G401 (cell line): ENCODE data around the gene ZNF764. TPM values are rescaled to one million over a fixed set of nuclear protein-coding genes. Genes with fewer than 3 reads are reported as not detected.
"Not testable (repeated sequence)": the region's sequence is repeated elsewhere in the genome, so short reads cannot be mapped to it uniquely, and the experiment has no call there.

Experiments used
- DNase-seq: peaks from one replicate; pipeline ENCODE4 v3.0.0-alpha.2; 2015; ENCODE audit warnings: low spot score
- in situ Hi-C: cut with HindIII; loops from 2 replicates; pipeline ENCODE4 v1.10.0; 2016; ENCODE audit warnings: low sequenced_read_pairs, mixed read lengths
- total RNA-seq: library from RNA; depleted of rRNA; stranded (reverse); fragments of >200 nt; shearing (Covaris generic); gene quantifications from 2 replicates; pipeline ENCODE4 v1.2.3, GENCODE V29; 2014

Gene ZNF764
- total RNA-seq, 1 experiment from 2014 or later: 9.5 TPM

DNA sequence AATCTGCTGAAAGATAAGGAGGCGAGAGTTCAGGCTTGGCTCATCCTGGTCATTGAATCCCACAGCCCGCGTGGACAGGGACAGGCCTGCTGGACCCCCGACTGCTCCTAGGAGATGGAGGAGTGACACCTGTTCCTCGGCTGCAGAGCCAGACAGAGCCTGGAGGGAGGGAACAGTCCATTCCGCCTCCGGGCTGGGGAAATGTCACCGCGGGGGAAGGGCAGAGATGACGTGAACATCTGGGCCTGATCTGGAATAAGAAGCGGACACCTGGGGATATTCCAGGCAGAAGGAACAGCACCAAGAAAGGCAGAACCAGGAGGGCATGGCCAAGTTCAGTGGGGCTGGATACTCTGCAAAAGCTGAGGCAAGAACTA is 25.0 kb downstream of the ZNF764 start:
- in situ Hi-C loops: no loop called here
- DNase-seq: no peak

GRCh38 chr16:30532285-30533145 is 25.7 kb downstream of the ZNF764 start:
- in situ Hi-C loops: no loop called here
- no peak for DNase-seq

- no peak for DNase-seq
- in situ Hi-C loops: no loop called here
Measured at GRCh38 chr16:30530163-30531037, 27.8 kb downstream of the ZNF764 start.

- in situ Hi-C loops: no loop called here
Measured at GRCh38 chr16:30528799-30529457, 29.2 kb downstream of the ZNF764 start.

DNA sequence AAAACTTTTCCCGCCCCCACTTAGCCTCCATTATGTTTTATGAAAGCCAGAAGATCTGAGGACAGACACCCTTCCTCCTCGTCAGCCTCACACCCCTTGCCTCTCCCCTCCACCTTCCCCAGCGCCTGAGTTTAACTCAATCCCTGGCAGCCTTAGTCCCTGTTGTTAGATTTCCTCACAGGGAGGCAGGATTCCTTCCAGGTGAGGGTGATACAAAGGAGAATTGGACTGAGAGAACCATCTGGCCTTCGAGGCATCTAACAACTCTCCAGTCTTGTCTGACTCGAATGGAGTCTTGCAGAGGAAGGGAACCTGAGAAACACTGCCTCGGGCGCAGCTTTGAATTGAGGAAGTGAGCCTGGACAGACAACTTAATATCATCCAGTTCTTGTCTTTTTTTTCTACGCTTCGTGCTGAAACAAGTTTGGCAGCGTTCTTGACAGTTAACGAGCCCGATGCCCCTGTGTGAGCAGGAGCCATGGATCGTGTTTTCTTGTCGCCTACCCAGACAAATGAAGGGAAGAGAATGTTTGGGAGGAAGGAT is 30.5 kb downstream of the ZNF764 start:
- in situ Hi-C loops: no loop called here
- no peak for DNase-seq

More at GRCh38 chr16:30528799-30529457, 29.2 kb downstream of the ZNF764 start:
- DNase-seq: no peak

GRCh38 chr16:30526823-30527634 is 31.1 kb downstream of the ZNF764 start:
- peak; percentile 93 for DNase-seq
- in situ Hi-C loops: no loop called here

DNA sequence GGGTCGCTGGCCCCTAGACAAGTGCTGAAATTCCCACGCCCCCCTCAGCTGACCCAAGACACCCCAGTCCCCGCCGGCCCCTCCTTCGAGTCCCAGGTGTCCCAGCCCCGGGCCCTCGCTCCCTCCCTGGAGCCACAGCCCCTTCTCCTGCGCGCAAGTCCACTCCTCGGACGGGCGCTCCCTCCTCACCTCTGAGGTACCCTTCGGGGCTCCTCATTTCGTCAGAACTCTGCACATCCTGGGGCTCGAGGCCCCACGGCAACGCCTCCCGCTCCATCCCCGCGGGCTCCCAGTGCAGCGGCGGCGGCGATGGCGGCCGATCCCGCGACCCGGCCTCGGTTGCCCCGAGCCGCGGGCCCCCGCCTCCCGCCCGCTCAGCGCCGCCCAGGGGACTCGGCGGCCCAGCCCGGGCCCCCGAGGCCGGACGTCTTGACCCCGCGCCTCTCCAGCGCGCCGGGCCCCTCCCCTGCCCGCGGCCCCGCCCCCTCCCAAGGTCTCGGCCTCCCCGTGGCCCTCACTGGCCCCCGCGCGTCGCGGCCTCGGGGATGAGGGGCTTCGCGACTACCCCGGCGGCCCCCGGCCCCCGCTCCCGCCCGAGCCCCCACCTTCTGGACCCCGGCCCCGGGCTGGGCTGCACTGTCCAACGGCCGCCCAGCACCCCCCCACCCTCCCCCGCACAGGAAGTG is 31.9 kb downstream of the ZNF764 start, which contains the start of gene ZNF768:
Gene ZNF768 (minus strand): TSS at position 430 of the 686 bp plus-strand sequence. CDS start 153 bp downstream, at position 277.
- peak; percentile 14 for DNase-seq
- in situ Hi-C loops: no loop called here

DNA sequence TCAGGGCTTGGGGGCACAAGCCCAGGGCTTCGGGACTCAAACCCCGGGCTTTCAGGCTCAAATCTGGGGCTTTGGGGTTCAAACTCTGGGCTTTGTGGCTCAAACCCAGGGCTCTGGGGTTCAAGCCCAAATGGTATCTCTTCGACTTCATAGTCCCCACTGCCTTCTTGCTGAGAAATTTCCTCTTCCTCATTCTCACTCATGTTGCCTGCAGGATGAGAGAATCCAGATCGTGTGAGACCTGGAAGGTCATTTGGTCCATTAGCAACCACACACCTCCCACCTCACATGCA is 32.4 kb downstream of the ZNF764 start:
- DNase-seq: no peak
- in situ Hi-C loops: no loop called here

- no peak for DNase-seq
- in situ Hi-C loops: no loop called here
Measured at GRCh38 chr16:30524575-30525568, 33.3 kb downstream of the ZNF764 start.

DNA sequence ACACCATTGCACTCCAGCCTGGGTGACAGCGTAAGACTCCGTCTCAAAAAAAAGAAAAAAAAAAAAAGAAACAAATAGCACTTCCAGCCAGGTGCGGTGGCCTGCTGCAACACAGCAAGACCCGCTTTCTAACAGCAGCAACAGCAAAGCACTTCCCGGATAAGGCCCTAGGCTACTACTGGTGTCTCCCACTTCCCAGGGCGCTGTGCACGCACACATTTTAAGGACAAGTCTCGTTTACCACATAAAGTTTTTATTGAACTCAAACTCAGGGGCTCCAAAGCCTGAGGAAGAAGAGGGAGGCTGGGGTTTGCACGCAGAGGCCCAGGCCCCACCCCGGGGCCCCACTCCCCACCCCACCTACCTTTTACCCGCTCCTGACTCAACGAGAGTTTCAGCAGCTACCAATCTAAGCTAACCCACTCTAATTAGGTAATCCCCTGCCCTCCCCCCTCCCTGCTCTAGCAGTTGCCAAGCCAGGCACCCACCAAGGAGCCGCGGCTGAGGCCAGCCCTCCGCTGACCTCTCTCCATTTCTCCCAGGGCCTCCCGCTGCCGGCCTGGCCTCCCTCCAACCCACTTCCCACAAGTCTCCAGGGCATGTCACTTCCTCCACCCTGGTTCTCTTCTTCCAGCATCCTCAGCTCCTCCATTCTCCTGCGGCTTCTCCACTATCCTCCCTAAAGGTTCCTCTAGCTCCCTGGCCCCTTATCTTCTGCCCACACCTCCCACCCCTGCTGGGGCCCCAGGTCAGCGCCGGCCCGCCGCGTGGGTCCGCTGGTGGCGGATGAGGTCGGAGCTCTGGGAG is 34.2 kb downstream of the ZNF764 start:
- DNase-seq: no peak
- in situ Hi-C loops: no loop called here

DNA sequence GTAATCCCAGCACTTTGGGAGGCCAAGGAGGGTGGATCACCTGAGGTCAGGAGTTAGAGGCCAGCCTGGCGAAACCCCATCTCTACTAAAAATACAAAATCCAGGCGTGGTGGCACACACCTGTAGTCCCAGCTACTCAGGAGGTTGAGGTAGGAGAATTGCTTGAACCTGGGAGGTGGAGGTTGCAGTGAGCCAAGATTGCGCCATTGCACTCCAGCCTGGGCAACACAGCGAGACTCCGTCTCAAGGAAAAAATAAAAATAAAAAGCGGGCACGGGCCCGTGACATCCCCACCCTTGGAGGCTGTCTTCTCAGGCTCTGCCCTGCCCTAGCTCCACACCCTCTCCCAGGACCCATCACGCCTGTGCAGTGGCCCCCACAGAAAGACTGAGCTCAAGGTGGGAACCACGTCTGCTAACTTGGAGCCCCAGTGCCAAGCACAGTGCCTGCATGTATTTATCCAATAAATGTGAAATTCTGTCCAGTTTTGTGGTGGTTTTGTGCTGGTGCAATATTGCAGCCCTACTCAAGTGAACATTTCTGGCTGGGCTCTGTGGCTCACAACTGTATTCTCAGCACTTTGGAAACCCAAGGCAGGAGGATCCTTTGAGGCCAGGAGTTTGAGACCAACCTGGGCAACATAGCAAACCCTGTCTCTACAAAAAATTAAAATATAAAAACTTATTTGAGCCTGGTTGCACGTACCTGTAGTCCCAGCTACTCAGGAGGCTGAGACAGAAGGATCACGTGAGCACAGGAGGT is 35.3 kb downstream of the ZNF764 start:
- DNase-seq, in situ Hi-C loops: not testable (repeated sequence)

- DNase-seq: no peak
- in situ Hi-C loops: no loop called here
Measured at GRCh38 chr16:30521873-30522641, 36.1 kb downstream of the ZNF764 start.

DNA sequence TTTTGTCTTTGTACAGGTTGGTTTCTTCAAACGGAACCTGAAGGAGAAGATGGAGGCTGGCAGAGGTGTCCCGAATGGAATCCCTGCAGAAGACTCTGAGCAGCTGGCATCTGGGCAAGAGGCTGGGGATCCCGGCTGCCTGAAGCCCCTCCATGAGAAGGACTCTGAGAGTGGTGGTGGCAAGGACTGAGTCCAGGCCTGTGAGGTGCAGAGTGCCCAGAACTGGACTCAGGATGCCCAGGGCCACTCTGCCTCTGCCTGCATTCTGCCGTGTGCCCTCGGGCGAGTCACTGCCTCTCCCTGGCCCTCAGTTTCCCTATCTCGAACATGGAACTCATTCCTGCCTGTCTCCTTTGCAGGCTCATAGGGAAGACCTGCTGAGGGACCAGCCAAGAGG is 36.7 kb downstream of the ZNF764 start:
- DNase-seq: no peak
- in situ Hi-C loops: no loop called here

GRCh38 chr16:30519120-30520049 is 38.8 kb downstream of the ZNF764 start:
- in situ Hi-C loops: no loop called here
- DNase-seq: no peak
